ENCODE measurements around the gene NEK7.

NEK7 gene

GRCh38 chr1:198278943-198279342 is 122.1 kb downstream of the NEK7 start:
- Histone ChIP-seq H3K4me1 (ENCODE audit: insufficient read depth, low read length) (no peaks in the 10 kb centered on the region), H3K27ac (ENCODE audit: low read depth, low read length) (no peak overlapping the region), H3K9me3 (ENCODE audit: low read length) (no peaks in the 10 kb centered on the region)

GRCh38 chr1:198280080-198280479 is 123.3 kb downstream of the NEK7 start:
- H3K27ac ChIP-seq (ENCODE audit: low read depth, low read length) = no peak overlapping the region
- no peaks in the 10 kb centered on the region for H3K9me3 ChIP-seq (ENCODE audit: low read length)
- no peaks in the 10 kb centered on the region for H3K36me3 ChIP-seq (ENCODE audit: insufficient read depth, low read length)
- no peak overlapping the region for H3K4me3 ChIP-seq (ENCODE audit: low read depth in 1 of 2, low read length in 2 of 2)
- H3K9ac ChIP-seq (ENCODE audit: low read length) = no peak overlapping the region
- no peaks in the 10 kb centered on the region for H3K27me3 ChIP-seq (ENCODE audit: control insufficient read depth in 1 of 2, insufficient read depth in 2 of 2, low read length in 2 of 2)
- no peaks in the 10 kb centered on the region for H3K4me1 ChIP-seq (ENCODE audit: insufficient read depth, low read length)

More at GRCh38 chr1:198278943-198279342, 122.1 kb downstream of the NEK7 start:
- Histone ChIP-seq H3K9ac (ENCODE audit: low read length) (no peak overlapping the region), H3K4me3 (ENCODE audit: low read depth in 1 of 2, low read length in 2 of 2) (no peak overlapping the region), H3K36me3 (ENCODE audit: insufficient read depth, low read length) (no peaks in the 10 kb centered on the region), H3K27me3 (ENCODE audit: control insufficient read depth in 1 of 2, insufficient read depth in 2 of 2, low read length in 2 of 2) (no peaks in the 10 kb centered on the region)

GRCh38 chr1:198281911-198282310 is 125.1 kb downstream of the NEK7 start:
- no peak overlapping the region for H3K9ac ChIP-seq (ENCODE audit: low read length)
- H3K4me1 ChIP-seq (ENCODE audit: insufficient read depth, low read length) = no peaks in the 10 kb centered on the region
- H3K27me3 ChIP-seq (ENCODE audit: control insufficient read depth in 1 of 2, insufficient read depth in 2 of 2, low read length in 2 of 2) = no peaks in the 10 kb centered on the region
- H3K27ac ChIP-seq (ENCODE audit: low read depth, low read length) = no peak overlapping the region
- H3K4me3 ChIP-seq (ENCODE audit: low read depth in 1 of 2, low read length in 2 of 2) = no peak overlapping the region
- no peaks in the 10 kb centered on the region for H3K9me3 ChIP-seq (ENCODE audit: low read length)
- H3K36me3 ChIP-seq (ENCODE audit: insufficient read depth, low read length) = no peaks in the 10 kb centered on the region

GRCh38 chr1:198283222-198283621 is 126.4 kb downstream of the NEK7 start:
- no peak overlapping the region for H3K27ac ChIP-seq (ENCODE audit: low read depth, low read length)
- no peaks in the 10 kb centered on the region for H3K36me3 ChIP-seq (ENCODE audit: insufficient read depth, low read length)
- no peak overlapping the region for H3K9ac ChIP-seq (ENCODE audit: low read length)
- H3K27me3 ChIP-seq (ENCODE audit: control insufficient read depth in 1 of 2, insufficient read depth in 2 of 2, low read length in 2 of 2) = no peaks in the 10 kb centered on the region
- no peak overlapping the region for H3K4me3 ChIP-seq (ENCODE audit: low read depth in 1 of 2, low read length in 2 of 2)
- peaks cover 2% of the 10 kb centered on the region for H3K4me1 ChIP-seq (ENCODE audit: insufficient read depth, low read length)
- no peaks in the 10 kb centered on the region for H3K9me3 ChIP-seq (ENCODE audit: low read length)

GRCh38 chr1:198287916-198288315 is 131.1 kb downstream of the NEK7 start:
- Histone ChIP-seq H3K9ac (ENCODE audit: low read length) (no peak overlapping the region), H3K4me1 (ENCODE audit: insufficient read depth, low read length) (peaks cover 21% of the 10 kb centered on the region), H3K9me3 (ENCODE audit: low read length) (no peaks in the 10 kb centered on the region), H3K36me3 (ENCODE audit: insufficient read depth, low read length) (no peaks in the 10 kb centered on the region), H3K27me3 (ENCODE audit: control insufficient read depth in 1 of 2, insufficient read depth in 2 of 2, low read length in 2 of 2) (no peaks in the 10 kb centered on the region), H3K27ac (ENCODE audit: low read depth, low read length) (no peak overlapping the region), H3K4me3 (ENCODE audit: low read depth in 1 of 2, low read length in 2 of 2) (no peak overlapping the region)

- Histone ChIP-seq H3K9me3 (ENCODE audit: low read length) (no peaks in the 10 kb centered on the region), H3K4me3 (ENCODE audit: low read depth in 1 of 2, low read length in 2 of 2) (no peak overlapping the region), H3K9ac (ENCODE audit: low read length) (no peak overlapping the region), H3K4me1 (ENCODE audit: insufficient read depth, low read length) (peaks cover 21% of the 10 kb centered on the region), H3K27me3 (ENCODE audit: control insufficient read depth in 1 of 2, insufficient read depth in 2 of 2, low read length in 2 of 2) (no peaks in the 10 kb centered on the region), H3K27ac (ENCODE audit: low read depth, low read length) (no peak overlapping the region), H3K36me3 (ENCODE audit: insufficient read depth, low read length) (no peaks in the 10 kb centered on the region)
These were observed 133.4 kb downstream of the NEK7 start for GRCh38 chr1:198290089-198290683.

- no peak overlapping the region for H3K4me3 ChIP-seq (ENCODE audit: low read depth in 1 of 2, low read length in 2 of 2)
- no peaks in the 10 kb centered on the region for H3K27me3 ChIP-seq (ENCODE audit: control insufficient read depth in 1 of 2, insufficient read depth in 2 of 2, low read length in 2 of 2)
- peaks cover 21% of the 10 kb centered on the region for H3K4me1 ChIP-seq (ENCODE audit: insufficient read depth, low read length)
- H3K27ac ChIP-seq (ENCODE audit: low read depth, low read length) = no peak overlapping the region
- no peaks in the 10 kb centered on the region for H3K9me3 ChIP-seq (ENCODE audit: low read length)
- H3K36me3 ChIP-seq (ENCODE audit: insufficient read depth, low read length) = no peaks in the 10 kb centered on the region
- no peak overlapping the region for H3K9ac ChIP-seq (ENCODE audit: low read length)
These were observed 134.2 kb downstream of the NEK7 start for GRCh38 chr1:198291036-198291435.

- no peaks in the 10 kb centered on the region for H3K27me3 ChIP-seq (ENCODE audit: control insufficient read depth in 1 of 2, insufficient read depth in 2 of 2, low read length in 2 of 2)
- H3K4me3 ChIP-seq (ENCODE audit: low read depth in 1 of 2, low read length in 2 of 2) = no peak overlapping the region
- H3K4me1 ChIP-seq (ENCODE audit: insufficient read depth, low read length) = peaks cover 21% of the 10 kb centered on the region
These were observed 135.1 kb downstream of the NEK7 start for GRCh38 chr1:198291924-198292323.

GRCh38 chr1:198295225-198295624 is 138.4 kb downstream of the NEK7 start:
- no peak overlapping the region for H3K9ac ChIP-seq (ENCODE audit: low read length)
- no peaks in the 10 kb centered on the region for H3K9me3 ChIP-seq (ENCODE audit: low read length)
- no peak overlapping the region for H3K4me3 ChIP-seq (ENCODE audit: low read depth in 1 of 2, low read length in 2 of 2)
- H3K36me3 ChIP-seq (ENCODE audit: insufficient read depth, low read length) = peaks cover 5% of the 10 kb centered on the region
- no peaks in the 10 kb centered on the region for H3K27me3 ChIP-seq (ENCODE audit: control insufficient read depth in 1 of 2, insufficient read depth in 2 of 2, low read length in 2 of 2)
- H3K27ac ChIP-seq (ENCODE audit: low read depth, low read length) = no peak overlapping the region
- H3K4me1 ChIP-seq (ENCODE audit: insufficient read depth, low read length) = peaks cover 3% of the 10 kb centered on the region

More at GRCh38 chr1:198291924-198292323, 135.1 kb downstream of the NEK7 start:
- Histone ChIP-seq H3K9me3 (ENCODE audit: low read length) (no peaks in the 10 kb centered on the region), H3K9ac (ENCODE audit: low read length) (no peak overlapping the region), H3K27ac (ENCODE audit: low read depth, low read length) (no peak overlapping the region), H3K36me3 (ENCODE audit: insufficient read depth, low read length) (no peaks in the 10 kb centered on the region)

GRCh38 chr1:198295971-198296370 is 139.2 kb downstream of the NEK7 start:
- no peaks in the 10 kb centered on the region for H3K9me3 ChIP-seq (ENCODE audit: low read length)
- H3K27ac ChIP-seq (ENCODE audit: low read depth, low read length) = no peak overlapping the region
- H3K36me3 ChIP-seq (ENCODE audit: insufficient read depth, low read length) = peaks cover 5% of the 10 kb centered on the region
- H3K27me3 ChIP-seq (ENCODE audit: control insufficient read depth in 1 of 2, insufficient read depth in 2 of 2, low read length in 2 of 2) = no peaks in the 10 kb centered on the region
- H3K4me3 ChIP-seq (ENCODE audit: low read depth in 1 of 2, low read length in 2 of 2) = no peak overlapping the region
- H3K9ac ChIP-seq (ENCODE audit: low read length) = no peak overlapping the region
- no peaks in the 10 kb centered on the region for H3K4me1 ChIP-seq (ENCODE audit: insufficient read depth, low read length)

- H3K4me1 ChIP-seq (ENCODE audit: insufficient read depth, low read length) = no peaks in the 10 kb centered on the region
- H3K27me3 ChIP-seq (ENCODE audit: control insufficient read depth in 1 of 2, insufficient read depth in 2 of 2, low read length in 2 of 2) = no peaks in the 10 kb centered on the region
- no peak overlapping the region for H3K9ac ChIP-seq (ENCODE audit: low read length)
- no peak overlapping the region for H3K4me3 ChIP-seq (ENCODE audit: low read depth in 1 of 2, low read length in 2 of 2)
- no peak overlapping the region for H3K27ac ChIP-seq (ENCODE audit: low read depth, low read length)
- H3K36me3 ChIP-seq (ENCODE audit: insufficient read depth, low read length) = peaks cover 5% of the 10 kb centered on the region
- H3K9me3 ChIP-seq (ENCODE audit: low read length) = no peaks in the 10 kb centered on the region
These were observed 140.5 kb downstream of the NEK7 start for GRCh38 chr1:198297281-198297680.

- no peaks in the 10 kb centered on the region for H3K27me3 ChIP-seq (ENCODE audit: control insufficient read depth in 1 of 2, insufficient read depth in 2 of 2, low read length in 2 of 2)
- no peak overlapping the region for H3K9ac ChIP-seq (ENCODE audit: low read length)
- no peak overlapping the region for H3K27ac ChIP-seq (ENCODE audit: low read depth, low read length)
- H3K4me3 ChIP-seq (ENCODE audit: low read depth in 1 of 2, low read length in 2 of 2) = no peak overlapping the region
- no peaks in the 10 kb centered on the region for H3K4me1 ChIP-seq (ENCODE audit: insufficient read depth, low read length)
- no peaks in the 10 kb centered on the region for H3K9me3 ChIP-seq (ENCODE audit: low read length)
- H3K36me3 ChIP-seq (ENCODE audit: insufficient read depth, low read length) = peaks cover 5% of the 10 kb centered on the region
These were observed 141.8 kb downstream of the NEK7 start for GRCh38 chr1:198298640-198299039.
